Kidney (tissue), 14 donors: ENCODE data around the gene KCNAB2. TPM values are rescaled to one million over a fixed set of nuclear protein-coding genes. Genes with fewer than 3 reads are reported as not detected.
A peak's percentile ranks its signal among the peaks of the same experiment; 100 is the strongest.

Experiments used
- DNase-seq, 5 donors: peaks; one replicate each; pipeline ENCODE4 v3.0.0-alpha.2; 2013 to 2020
- FAIRE-seq: peaks from 2 replicates; lab custom pipeline; 2012; peaks lifted over from hg19 to GRCh38; lab: Jason Lieb, UNC
- H3K27ac ChIP-seq, 2 donors: one replicate each; pipeline ENCODE4 v1.7.0; 2013; ENCODE audit warnings: low read depth in 2 of 2, low read length in 2 of 2, inconsistent platforms in 1 of 2
- H3K27me3 ChIP-seq: one replicate; pipeline ENCODE4 v1.7.1; 2013; ENCODE audit warnings: low read length, inconsistent platforms; ENCODE audit not compliant: control insufficient read depth, insufficient read depth
- H3K36me3 ChIP-seq, 3 donors: one replicate each; pipeline versions ENCODE4 v1.7.0 to v1.7.1; 2013; ENCODE audit warnings: low read length in 3 of 3, control low read depth in 1 of 3, inconsistent platforms in 1 of 3; ENCODE audit not compliant: insufficient read depth in 3 of 3, control insufficient read depth in 2 of 3
- H3K4me1 ChIP-seq, 3 donors: one replicate each; pipeline versions ENCODE4 v1.7.0 to v1.7.1; 2013; ENCODE audit warnings: low read length in 3 of 3, inconsistent platforms in 1 of 3, low read depth in 1 of 3; ENCODE audit not compliant: control insufficient read depth in 2 of 3, insufficient read depth in 2 of 3
- H3K4me3 ChIP-seq, 3 donors: one replicate each; pipeline versions ENCODE4 v1.7.0 to v1.8.1; 2013; ENCODE audit warnings: low read length in 3 of 3, control low read depth in 1 of 3, inconsistent platforms in 1 of 3
- H3K9ac ChIP-seq, 3 donors: one replicate each; pipeline versions ENCODE4 v1.7.0 to v1.7.1; 2013; ENCODE audit warnings: low read length in 3 of 3, control low read depth in 1 of 3, inconsistent platforms in 1 of 3
- H3K9me3 ChIP-seq, 3 donors: one replicate each; pipeline versions ENCODE4 v1.7.0 to v1.7.1; 2013; ENCODE audit warnings: low read length in 3 of 3, control low read depth in 1 of 3, inconsistent platforms in 1 of 3; ENCODE audit not compliant: control insufficient read depth in 2 of 3, insufficient read depth in 1 of 3
- intact Hi-C: fragments of 100-400 bp; cut with DNase I; formaldehyde crosslinking; loops from one replicate; pipeline ENCODE4 v1.11.1; 2022
- polyA plus RNA-seq: library from polyadenylated mRNA; stranded (reverse); fragments of 350-450 nt; fragmentation: Illumina TruSeq; extraction: RNeasy Lipid Tissue Mini Kit (QIAGEN cat#74804); gene quantifications from one replicate; pipeline ENCODE4 v1.2.3, GENCODE V29; 2014; ENCODE audit warnings: low read depth, low replicate concordance; ENCODE audit not compliant: insufficient read depth
- total RNA-seq: library from RNA; stranded (reverse); fragmentation: NEBNext Ultra II Directional; extraction: Animal tissue kit (Norgen Biotek cat#: 25700); gene quantifications from one replicate; pipeline ENCODE4 v1.2.1, GENCODE V29; 2021
- TF ChIP-seq, protein P1 (sequence below): IDR thresholded peaks from 3 replicates; pipeline ENCODE4 v1.5.1; 2012; ENCODE audit warnings: mild to moderate bottlenecking, moderate library complexity, borderline replicate concordance; ENCODE audit not compliant: insufficient read depth; ENCODE audit errors: extremely low read depth
- donor health status: control.
- donor health status: control.
- donor health status: control.
- donor health status: control.
- donor health status: control.
- donor health status: DM: yes; HTN: yes; CAD: no.
- donor health status: Normal renal cell carcinoma (clear cell type).

The KCNAB2 gene
- total and polyA plus RNA-seq, 2 donors from 2014 or later = 19.6 to 28.1 TPM

- H3K9me3 ChIP-seq = no peaks in the 10 kb centered on the region
- FAIRE-seq (no peak), DNase-seq (peak in 2 of 5 donors; percentile 41 to 63)
- no peaks in the 10 kb centered on the region for H3K36me3 ChIP-seq
- peaks cover 0 to 2% (median 0%) of the 10 kb centered on the region in 3 donors for H3K4me1 ChIP-seq
- no peak overlapping the region for H3K27ac ChIP-seq
- no peak overlapping the region for H3K4me3 ChIP-seq
- TF ChIP-seq, protein P1, sequence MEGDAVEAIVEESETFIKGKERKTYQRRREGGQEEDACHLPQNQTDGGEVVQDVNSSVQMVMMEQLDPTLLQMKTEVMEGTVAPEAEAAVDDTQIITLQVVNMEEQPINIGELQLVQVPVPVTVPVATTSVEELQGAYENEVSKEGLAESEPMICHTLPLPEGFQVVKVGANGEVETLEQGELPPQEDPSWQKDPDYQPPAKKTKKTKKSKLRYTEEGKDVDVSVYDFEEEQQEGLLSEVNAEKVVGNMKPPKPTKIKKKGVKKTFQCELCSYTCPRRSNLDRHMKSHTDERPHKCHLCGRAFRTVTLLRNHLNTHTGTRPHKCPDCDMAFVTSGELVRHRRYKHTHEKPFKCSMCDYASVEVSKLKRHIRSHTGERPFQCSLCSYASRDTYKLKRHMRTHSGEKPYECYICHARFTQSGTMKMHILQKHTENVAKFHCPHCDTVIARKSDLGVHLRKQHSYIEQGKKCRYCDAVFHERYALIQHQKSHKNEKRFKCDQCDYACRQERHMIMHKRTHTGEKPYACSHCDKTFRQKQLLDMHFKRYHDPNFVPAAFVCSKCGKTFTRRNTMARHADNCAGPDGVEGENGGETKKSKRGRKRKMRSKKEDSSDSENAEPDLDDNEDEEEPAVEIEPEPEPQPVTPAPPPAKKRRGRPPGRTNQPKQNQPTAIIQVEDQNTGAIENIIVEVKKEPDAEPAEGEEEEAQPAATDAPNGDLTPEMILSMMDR = no peak
- intact Hi-C loops = no loop called here
- no peak overlapping the region for H3K9ac ChIP-seq
- no peaks in the 10 kb centered on the region for H3K27me3 ChIP-seq
Observed at GRCh38 chr1:6125366-6125765, 79.7 kb downstream of the KCNAB2 start.

DNA sequence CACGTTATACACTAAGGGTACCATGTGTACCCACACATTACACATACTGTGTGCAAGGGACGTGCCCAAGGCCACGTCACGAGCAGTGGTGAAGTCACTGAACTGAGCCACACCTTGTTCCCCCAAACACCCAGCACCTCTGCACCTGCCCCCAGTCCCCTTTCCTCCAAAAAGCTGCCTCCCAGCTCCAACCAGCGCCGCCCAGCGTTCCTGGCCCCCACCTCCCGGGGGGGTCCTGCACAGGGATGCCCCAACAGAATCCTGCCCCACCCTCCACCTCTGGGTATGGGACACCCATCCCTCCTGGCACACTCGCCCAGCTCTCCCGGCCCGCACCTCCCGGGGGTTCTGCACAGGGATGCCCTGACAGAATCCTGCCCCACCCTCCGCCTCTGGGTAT lies 80.3 kb downstream of the KCNAB2 start:
- H3K9ac ChIP-seq = no peak overlapping the region
- FAIRE-seq (no peak), DNase-seq (peak in 2 of 5 donors; percentile 39 to 63)
- intact Hi-C loops = no loop called here
- no peak overlapping the region for H3K27ac ChIP-seq
- H3K4me1 ChIP-seq = peaks cover 0 to 2% (median 0%) of the 10 kb centered on the region in 3 donors
- no peak overlapping the region for H3K4me3 ChIP-seq
- H3K36me3 ChIP-seq = no peaks in the 10 kb centered on the region
- TF ChIP-seq, protein P1 = no peak
- H3K9me3 ChIP-seq = no peaks in the 10 kb centered on the region
- no peaks in the 10 kb centered on the region for H3K27me3 ChIP-seq

DNA sequence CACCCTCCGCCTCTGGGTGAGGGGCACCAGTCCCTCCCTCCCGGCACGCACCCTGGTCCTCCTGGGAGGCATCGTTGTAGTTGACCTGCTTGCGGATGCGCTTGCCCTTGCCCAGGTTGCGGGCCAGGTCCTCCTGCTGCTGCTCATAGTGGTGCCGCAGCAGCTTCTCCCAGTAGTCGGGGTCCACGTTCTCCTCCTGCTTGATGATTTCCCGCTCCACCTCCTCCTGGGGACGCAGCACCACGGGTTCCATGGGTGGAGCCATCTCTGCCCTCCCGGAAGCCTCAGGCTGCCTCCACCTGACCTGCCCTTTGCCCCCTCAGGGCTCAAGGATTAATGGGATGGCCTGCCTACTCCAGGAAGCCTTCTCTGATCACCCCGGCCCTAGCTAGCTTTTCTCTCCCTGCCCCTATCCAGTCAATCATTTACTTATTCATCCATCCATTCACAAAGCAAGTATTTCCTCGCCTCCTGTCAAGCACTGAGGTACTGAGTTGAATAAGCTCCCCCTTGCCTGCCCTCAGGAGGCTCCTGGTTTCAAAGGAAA lies 80.9 kb downstream of the KCNAB2 start:
- Histone ChIP-seq H3K9me3 (no peaks in the 10 kb centered on the region), H3K36me3 (no peaks in the 10 kb centered on the region), H3K4me1 (peaks cover 0 to 2% (median 0%) of the 10 kb centered on the region in 3 donors), H3K9ac (no peak overlapping the region), H3K27ac (no peak overlapping the region), H3K27me3 (no peaks in the 10 kb centered on the region), H3K4me3 (no peak overlapping the region)
- FAIRE-seq = no peak
- intact Hi-C loops = no loop called here
- peak in 2 of 5 donors; percentile 41 to 60 for DNase-seq
- TF ChIP-seq, protein P1 = no peak
